GF-D8 (cell line): ENCODE results near the gene MGAT1.
"Not testable (repeated sequence)": the region's sequence is repeated elsewhere in the genome, so short reads cannot be mapped to it uniquely, and the experiment has no call there.

Experiments
- DNase-seq: peaks from one replicate; lab custom pipeline; 2025; lab: John Stamatoyannopoulos, UW

Gene MGAT1

GRCh38 chr5:180785121-180785781, 17.4 kb downstream of the MGAT1 start:
- DNase-seq: no peak

- peak; percentile 49 for DNase-seq
Observed at GRCh38 chr5:180784497-180785097, 18.0 kb downstream of the MGAT1 start.

DNA sequence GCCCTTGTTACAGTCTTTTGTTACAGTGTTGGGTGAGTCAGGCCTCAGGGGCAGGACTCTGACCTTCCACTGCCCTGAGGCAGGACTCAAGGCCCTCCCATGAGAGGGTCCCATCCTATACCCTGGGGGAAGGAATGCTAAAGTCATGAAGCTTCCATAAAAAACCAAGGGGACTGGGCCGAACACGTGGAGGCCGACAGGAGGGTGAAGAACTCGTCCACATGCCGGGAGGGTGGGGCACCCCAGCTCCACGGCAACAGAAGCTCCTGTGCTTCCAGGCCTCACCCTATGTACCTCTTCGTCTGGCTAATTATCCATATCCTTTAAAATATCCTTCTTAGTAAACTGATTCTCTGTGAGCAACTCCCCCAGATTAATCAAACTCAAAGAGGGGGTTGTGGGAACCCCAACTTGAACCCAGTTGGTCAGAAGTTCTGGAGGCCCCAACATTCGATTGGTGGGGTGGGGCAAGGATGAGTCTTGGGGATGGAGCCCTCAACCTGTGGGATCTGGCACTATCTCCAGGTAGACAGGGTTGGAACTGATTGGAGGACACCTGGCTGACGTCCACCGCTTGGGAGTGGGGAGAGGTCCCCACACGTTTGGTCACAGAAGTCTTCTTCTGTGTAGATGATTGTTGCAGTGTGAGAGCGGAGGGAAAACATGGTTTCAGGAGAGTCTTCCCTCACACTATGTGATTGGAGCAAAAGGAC, 19.1 kb downstream of the MGAT1 start:
- no peak for DNase-seq

GRCh38 chr5:180782748-180783147, 19.9 kb downstream of the MGAT1 start:
- DNase-seq: no peak

DNA sequence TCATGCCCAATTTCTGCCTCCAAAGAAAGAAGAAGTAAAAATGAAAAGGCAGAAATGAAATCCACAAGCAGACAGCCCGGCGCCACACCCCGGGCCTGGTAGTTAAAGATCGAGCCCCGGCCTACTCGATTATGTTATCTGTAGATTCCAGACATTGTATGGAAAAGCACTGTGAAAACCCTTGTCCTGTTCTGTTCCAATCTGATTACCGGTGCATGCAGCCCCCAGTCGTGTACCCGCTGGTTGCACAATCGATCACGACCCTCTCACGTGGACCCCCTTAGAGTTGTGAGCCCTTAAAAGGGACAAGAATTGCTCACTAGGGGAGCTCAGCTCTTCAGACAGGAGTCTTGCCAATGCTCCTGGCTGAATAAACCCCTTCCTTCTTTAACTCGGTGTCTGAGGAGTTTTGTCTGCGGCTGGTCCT, 20.7 kb downstream of the MGAT1 start:
- not testable (repeated sequence) for DNase-seq

DNA sequence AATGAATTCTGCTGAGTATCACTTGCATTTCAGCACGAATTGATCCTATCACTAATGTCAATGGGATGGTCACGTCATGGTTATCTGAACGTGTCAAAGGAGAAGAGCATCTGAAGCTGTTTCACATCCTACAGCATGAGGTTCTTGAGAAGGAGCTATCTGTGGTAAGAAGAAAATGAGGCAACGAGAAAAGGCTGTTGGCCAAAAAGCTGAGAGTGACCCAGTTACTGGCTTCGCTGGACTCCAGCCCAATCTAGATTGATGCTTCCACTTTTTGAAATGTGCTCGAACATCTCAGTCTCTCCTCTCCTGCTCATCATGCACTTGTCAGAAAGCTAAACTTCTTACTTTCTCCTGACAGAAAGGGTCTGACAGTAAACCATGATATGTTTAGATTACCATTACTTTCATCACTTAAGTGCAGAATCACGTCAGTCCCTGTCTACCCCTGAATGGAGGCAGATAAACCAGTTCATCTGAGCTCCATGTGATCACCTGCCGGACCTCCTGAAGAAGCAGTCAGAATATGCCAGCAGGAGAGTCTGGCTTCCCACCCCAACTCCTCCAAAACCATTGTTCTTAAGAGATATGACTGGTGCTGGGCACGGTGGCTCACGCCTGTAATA, 22.5 kb downstream of the MGAT1 start:
- DNase-seq: no peak

DNA sequence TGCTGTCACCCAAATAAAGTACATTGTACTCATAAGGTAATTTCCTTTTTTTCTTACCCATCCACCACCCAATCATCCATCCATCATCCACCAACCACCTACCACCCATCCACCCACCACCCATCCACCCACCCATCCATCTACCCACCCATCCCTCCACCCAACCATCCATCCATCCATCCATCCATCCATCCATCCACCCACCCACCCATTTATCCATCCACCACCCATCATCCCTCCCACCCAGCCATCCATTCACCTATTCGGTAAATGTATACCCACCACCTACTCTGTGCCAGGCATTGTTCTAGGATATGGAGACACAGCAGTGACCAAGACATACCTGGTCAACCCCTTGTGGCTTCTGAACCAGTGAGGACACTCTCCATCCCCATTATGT, 25.1 kb downstream of the MGAT1 start:
- DNase-seq: no peak

DNA sequence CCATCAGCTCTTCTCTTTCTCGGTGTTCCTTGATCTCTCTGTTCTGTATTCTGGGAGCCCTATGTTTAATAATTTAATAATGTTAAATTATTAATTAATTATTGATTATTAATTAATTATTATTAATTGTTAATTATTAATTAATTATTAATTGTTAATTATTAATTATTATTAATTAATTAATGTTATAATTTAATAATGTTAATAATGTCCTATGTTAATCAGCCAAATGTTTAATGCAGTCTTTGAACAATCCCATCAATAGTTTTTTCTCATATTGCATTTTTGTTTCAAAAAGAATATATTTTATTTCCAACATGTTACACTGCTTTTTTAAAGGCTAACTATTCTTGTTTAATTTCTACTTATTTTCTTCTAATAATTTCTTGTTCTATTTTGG, 26.2 kb downstream of the MGAT1 start:
- no peak for DNase-seq

DNA sequence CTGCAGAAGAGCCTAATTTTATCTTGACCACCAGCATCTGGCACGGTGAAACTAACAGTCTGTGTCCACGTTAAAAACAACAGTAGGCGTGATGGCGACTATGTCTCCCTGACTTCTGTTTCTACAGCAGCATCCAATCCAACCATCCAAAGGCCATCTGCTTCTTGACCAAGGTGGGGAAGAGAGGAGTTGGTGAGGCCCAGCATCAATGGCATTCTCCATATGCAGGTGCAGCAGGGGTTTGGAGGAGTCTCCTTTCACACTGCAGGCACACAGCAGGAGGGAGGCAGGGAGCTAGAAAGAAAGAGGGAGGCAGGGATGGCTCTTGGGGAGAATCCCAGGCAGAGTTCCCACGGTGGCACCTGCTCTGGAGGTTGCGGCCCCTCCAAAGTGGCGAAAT, 27.0 kb downstream of the MGAT1 start:
- DNase-seq: no peak

DNA sequence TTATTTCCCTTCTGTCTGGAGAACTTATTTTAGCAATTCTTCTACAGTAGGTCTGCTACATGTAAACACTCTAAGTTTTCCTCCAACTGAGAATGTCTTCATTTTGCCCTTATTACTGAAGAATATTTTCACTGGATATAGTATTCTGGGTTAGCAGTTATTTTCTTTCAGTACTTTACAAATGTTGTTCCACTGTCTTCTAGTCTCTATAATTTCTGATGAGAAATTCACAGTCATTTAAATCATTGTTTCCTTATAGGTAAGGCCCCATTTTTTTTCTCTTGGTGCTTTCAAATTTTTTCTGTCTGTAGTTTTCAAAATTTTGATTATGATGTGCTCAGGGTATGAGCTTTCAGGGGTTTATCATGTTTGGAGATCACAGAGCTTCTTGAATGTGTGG, 30.8 kb downstream of the MGAT1 start:
- no peak for DNase-seq

GRCh38 chr5:180769821-180770220, 32.8 kb downstream of the MGAT1 start:
- no peak for DNase-seq

DNA sequence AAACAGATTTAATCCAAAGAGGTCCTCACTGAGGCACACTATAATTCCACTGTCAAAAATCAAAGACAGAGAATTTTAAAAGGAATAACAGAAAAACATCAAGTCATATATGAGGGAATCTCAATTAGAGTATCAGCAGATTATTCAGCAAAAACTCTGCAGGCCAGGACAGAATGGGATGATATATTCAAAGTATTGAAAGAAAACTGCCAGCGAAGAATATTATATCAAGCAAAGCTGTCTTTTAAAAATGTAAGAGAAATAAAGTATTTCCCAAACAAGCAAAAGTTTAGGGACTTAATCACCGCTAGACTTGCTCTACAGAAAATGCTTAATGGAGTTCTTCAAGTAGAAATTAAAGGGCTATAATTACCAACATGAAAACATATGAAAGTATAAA, 47.0 kb downstream of the MGAT1 start:
- DNase-seq: no peak

DNA sequence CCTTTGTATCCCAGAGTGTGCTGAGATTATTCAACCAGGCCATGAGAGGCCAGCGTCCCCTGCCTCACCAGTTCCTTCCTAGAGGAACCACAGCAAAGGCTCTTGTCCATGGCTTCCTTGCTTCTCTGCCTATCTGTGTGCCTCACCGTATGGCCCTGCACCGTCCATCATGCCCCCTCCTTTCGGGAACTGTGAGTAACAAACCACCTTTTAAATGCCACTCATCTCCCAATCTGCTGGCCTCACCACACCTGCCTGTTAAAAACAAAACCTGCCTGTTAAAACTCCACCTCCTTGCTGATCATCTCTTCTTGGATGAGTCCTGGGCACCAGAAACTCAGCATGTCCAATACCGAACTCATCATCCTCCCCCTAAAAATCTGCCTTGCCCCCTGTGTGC, 58.4 kb downstream of the MGAT1 start:
- DNase-seq: no peak

GRCh38 chr5:180742727-180743126, 59.9 kb downstream of the MGAT1 start:
- DNase-seq: no peak

GRCh38 chr5:180740953-180741352, 61.7 kb downstream of the MGAT1 start:
- not testable (repeated sequence) for DNase-seq

DNA sequence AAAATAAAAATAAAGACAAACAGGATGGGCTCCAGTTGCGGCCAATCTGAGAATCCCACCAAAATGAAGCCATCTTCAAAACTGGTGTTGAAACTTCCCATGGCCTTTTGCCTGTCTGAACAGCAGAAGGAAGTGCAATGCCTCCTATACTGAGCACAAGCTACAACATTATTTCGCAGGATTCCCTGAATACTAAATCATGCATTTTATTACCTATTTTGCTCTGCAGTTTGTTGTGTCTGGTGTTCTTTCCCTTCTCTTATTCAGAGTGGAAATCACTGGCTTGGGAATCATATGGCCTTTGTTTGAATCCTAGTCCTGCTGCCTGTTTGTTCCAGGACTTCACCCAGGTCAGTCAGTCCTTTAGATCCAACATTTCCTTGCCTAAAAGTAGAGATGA, 62.6 kb downstream of the MGAT1 start, which contains the start of gene OR2Y1:
Gene OR2Y1 (minus strand): TSS at position 101 of the 400 bp plus-strand sequence. CDS start 0 bp downstream, at position 101.
- no peak for DNase-seq

- DNase-seq: no peak
Observed at GRCh38 chr5:180739271-180739670, 63.3 kb downstream of the MGAT1 start.

GRCh38 chr5:180736536-180736935, 66.1 kb downstream of the MGAT1 start:
- DNase-seq: no peak
